HFFc6 (cell line): Measurements from ENCODE around the gene QSOX1. TPM values are rescaled to one million over a fixed set of nuclear protein-coding genes. Genes with fewer than 3 reads are reported as not detected.

Experiments used
- DNase-seq: peaks from one replicate; pipeline ENCODE4 v3.0.0-alpha.2; 2018
- H3K27ac Mint-ChIP-seq: 2 replicates; pipeline ENCODE4 v1.8.0; 2020; ENCODE audit warnings: mild to moderate bottlenecking, mixed read lengths
- H3K27me3 Mint-ChIP-seq: 2 replicates; pipeline ENCODE4 v1.8.0; 2021; ENCODE audit warnings: mild to moderate bottlenecking, moderate library complexity, mixed read lengths; ENCODE audit not compliant: insufficient read depth
- H3K36me3 Mint-ChIP-seq: 2 replicates; pipeline ENCODE4 v1.8.0; 2021; ENCODE audit warnings: low read depth, mixed read lengths
- H3K4me1 Mint-ChIP-seq: 2 replicates; pipeline ENCODE4 v1.8.0; 2020; ENCODE audit warnings: low read depth, mixed read lengths
- H3K4me3 Mint-ChIP-seq: 2 replicates; pipeline ENCODE4 v1.8.0; 2020; ENCODE audit warnings: mild to moderate bottlenecking, moderate library complexity, mixed read lengths
- H3K9me3 Mint-ChIP-seq: 2 replicates; pipeline ENCODE4 v1.8.0; 2020; ENCODE audit warnings: mild to moderate bottlenecking, mixed read lengths
- CTCF ChIP-seq: fragments of 200-600 bp; sonication (generic); IDR thresholded peaks from 2 replicates; pipeline ENCODE4 v1.5.0; 2021; ENCODE audit warnings: antibody characterized with exemption, mild to moderate bottlenecking
- total RNA-seq, 6 experiments: library from RNA; stranded (reverse); fragmentation: NEBNext Ultra II Directional; extraction: Animal tissue kit (Norgen Biotek cat#: 25700); gene quantifications; 2 replicates in 1 of 6; 3 replicates in 5 of 6; pipeline ENCODE4 v1.2.3, GENCODE V29; 2021

QSOX1 gene
- total RNA-seq, 6 experiments from 2014 or later = 321 to 467 (median 352) TPM

DNA sequence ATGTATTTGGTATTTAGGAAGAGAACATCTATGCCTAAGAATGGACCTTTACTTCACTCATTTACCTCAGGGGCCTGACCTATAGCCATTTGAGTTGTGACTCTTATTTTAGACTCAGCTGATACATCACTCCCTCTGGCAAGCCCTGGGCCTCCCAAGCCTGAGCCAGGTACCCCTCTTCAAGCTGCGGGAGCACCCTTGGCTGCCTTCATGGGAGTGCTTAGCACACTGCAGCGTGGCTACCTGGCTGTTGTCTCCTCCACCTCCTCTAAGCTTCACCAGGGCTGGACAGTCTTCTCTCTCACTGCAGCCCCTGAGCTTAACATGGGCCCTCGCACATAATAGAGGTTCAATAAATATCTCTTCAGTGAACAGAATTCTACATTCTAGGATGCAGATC lies 51.9 kb downstream of the QSOX1 start:
- H3K4me1 Mint-ChIP-seq = peaks cover 2% of the 10 kb centered on the region
- H3K36me3 Mint-ChIP-seq = no peaks in the 10 kb centered on the region
- no peak overlapping the region for H3K4me3 Mint-ChIP-seq
- H3K27me3 Mint-ChIP-seq = no peaks in the 10 kb centered on the region; the same call in 1 of the 2 replicates
- H3K9me3 Mint-ChIP-seq = no peaks in the 10 kb centered on the region
- no peak for DNase-seq
- TF ChIP-seq CTCF = no peak
- H3K27ac Mint-ChIP-seq = no peak overlapping the region

DNA sequence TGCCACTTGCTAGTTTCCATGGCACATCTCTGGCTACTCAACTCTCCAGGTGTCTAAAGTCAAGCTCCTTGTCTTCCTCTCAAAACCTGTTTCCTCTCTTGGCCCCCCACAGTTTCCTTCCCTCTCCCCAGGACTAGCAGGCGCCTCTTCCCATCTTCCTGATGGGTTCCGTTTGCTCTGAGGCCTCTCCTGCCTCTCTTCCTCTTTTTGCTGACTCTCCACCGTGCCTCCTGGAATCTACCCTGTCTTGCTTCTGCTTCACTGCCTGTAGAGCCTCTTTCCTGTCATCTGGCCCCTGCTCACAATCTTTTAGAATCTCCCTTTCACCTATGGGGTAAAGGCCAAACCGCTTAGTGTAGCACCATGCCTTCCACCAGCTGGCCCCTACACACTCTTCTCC lies 53.6 kb downstream of the QSOX1 start:
- H3K4me3 Mint-ChIP-seq = no peak overlapping the region
- no peak for TF ChIP-seq CTCF
- no peaks in the 10 kb centered on the region for H3K9me3 Mint-ChIP-seq
- H3K4me1 Mint-ChIP-seq = peaks cover 9% of the 10 kb centered on the region
- H3K36me3 Mint-ChIP-seq = no peaks in the 10 kb centered on the region
- H3K27ac Mint-ChIP-seq = no peak overlapping the region
- DNase-seq = no peak
- no peaks in the 10 kb centered on the region; the same call in 1 of the 2 replicates for H3K27me3 Mint-ChIP-seq

GRCh38 chr1:180210008-180210620 lies 55.4 kb downstream of the QSOX1 start:
- no peak for DNase-seq
- Mint-ChIP-seq H3K27ac (no peak overlapping the region), H3K4me3 (no peak overlapping the region), H3K27me3 (peaks cover 3% of the 10 kb centered on the region; the same call in 1 of the 2 replicates), H3K36me3 (no peaks in the 10 kb centered on the region), H3K4me1 (peaks cover 14% of the 10 kb centered on the region), H3K9me3 (no peaks in the 10 kb centered on the region)
- no peak for TF ChIP-seq CTCF

GRCh38 chr1:180211156-180211859 lies 56.6 kb downstream of the QSOX1 start:
- Mint-ChIP-seq H3K27ac (no peak overlapping the region), H3K9me3 (no peaks in the 10 kb centered on the region), H3K4me1 (peaks cover 14% of the 10 kb centered on the region), H3K4me3 (no peak overlapping the region), H3K36me3 (no peaks in the 10 kb centered on the region), H3K27me3 (peaks cover 3% of the 10 kb centered on the region; the same call in 1 of the 2 replicates)
- no peak for TF ChIP-seq CTCF
- DNase-seq = no peak

DNA sequence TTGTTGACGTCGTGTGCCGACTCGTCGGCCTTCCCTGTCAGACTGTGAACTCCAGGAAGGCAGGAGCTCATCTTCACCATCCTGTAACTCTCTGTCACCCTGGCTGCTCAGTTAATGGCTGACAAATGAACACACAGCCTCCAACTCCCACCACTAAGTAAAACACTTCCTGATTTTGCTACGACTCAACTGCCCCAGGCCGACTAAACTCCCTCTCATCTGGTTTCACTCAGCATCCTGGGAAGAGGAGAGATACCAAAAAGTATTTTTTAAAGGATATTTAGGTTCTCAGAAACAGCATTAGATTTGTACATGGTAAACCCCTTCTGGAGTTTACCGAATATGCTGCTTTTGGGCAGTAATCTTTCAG lies 57.2 kb downstream of the QSOX1 start:
- H3K4me1 Mint-ChIP-seq = peaks cover 14% of the 10 kb centered on the region
- no peaks in the 10 kb centered on the region for H3K9me3 Mint-ChIP-seq
- H3K4me3 Mint-ChIP-seq = no peak overlapping the region
- no peak for DNase-seq
- peaks cover 6% of the 10 kb centered on the region; the same call in 1 of the 2 replicates for H3K27me3 Mint-ChIP-seq
- no peak overlapping the region; the same call in 1 of the 2 replicates for H3K27ac Mint-ChIP-seq
- H3K36me3 Mint-ChIP-seq = no peaks in the 10 kb centered on the region
- TF ChIP-seq CTCF = no peak
